Thoracic aorta (tissue), 2 donors: ENCODE data around the gene SMIM34. TPM values are rescaled to one million over a fixed set of nuclear protein-coding genes. Genes with fewer than 3 reads are reported as not detected.
"Not testable (repeated sequence)": the region's sequence is repeated elsewhere in the genome, so short reads cannot be mapped to it uniquely, and the experiment has no call there.

Source experiments
- ATAC-seq: fragments of 150-250 bp; one replicate; pipeline ENCODE4 v1.8.0; 2017; ENCODE audit warnings: low read depth; ENCODE audit not compliant: insufficient number of reproducible peaks, low FRiP score
- DNase-seq: peaks from one replicate; pipeline ENCODE4 v3.0.0-alpha.2; 2020; ENCODE audit warnings: low spot score
- H3K27ac ChIP-seq, 2 donors: fragments of 200-600 bp; sonication (generic); 1 replicate in 1 of 2; 2 replicates in 1 of 2; pipeline ENCODE4 v1.5.1; 2016; ENCODE audit warnings: mild to moderate bottlenecking in 2 of 2, moderate library complexity in 2 of 2
- H3K27me3 ChIP-seq: fragments of 200-600 bp; sonication (generic); replicated peaks from 2 replicates; pipeline ENCODE4 v1.6.0; 2016; ENCODE audit warnings: mild to moderate bottlenecking; ENCODE audit not compliant: insufficient read depth
- H3K36me3 ChIP-seq: fragments of 200-600 bp; sonication (generic); one replicate; pipeline ENCODE4 v1.5.1; 2016
- H3K4me1 ChIP-seq, 2 donors: fragments of 200-600 bp; sonication (generic); 1 replicate in 1 of 2; 2 replicates in 1 of 2; pipeline versions ENCODE4 v1.5.1 to v1.6.0; 2016; ENCODE audit warnings: low read depth in 2 of 2, mild to moderate bottlenecking in 1 of 2; ENCODE audit not compliant: control insufficient read depth in 1 of 2
- H3K4me3 ChIP-seq: fragments of 200-600 bp; sonication (generic); 2 replicates; pipeline ENCODE4 v1.5.1; 2016; ENCODE audit warnings: mild to moderate bottlenecking
- H3K9me3 ChIP-seq: fragments of 200-600 bp; sonication (generic); 2 replicates; pipeline ENCODE4 v1.5.1; 2016
- total RNA-seq, 2 donors: library from RNA; depleted of rRNA; stranded (reverse); fragments of >200 nt; gene quantifications; one replicate each; pipeline versions ENCODE4 v1.1.0 to v1.2.3, GENCODE V29; 2016

Gene SMIM34
- total RNA-seq, 2 donors from 2014 or later, result not detected

- H3K4me3 ChIP-seq, H3K9me3 ChIP-seq, H3K27ac ChIP-seq, H3K27me3 ChIP-seq, H3K36me3 ChIP-seq, DNase-seq, H3K4me1 ChIP-seq, ATAC-seq: not testable (repeated sequence)
Measured at GRCh38 chr21:34406676-34407075, 17.1 kb downstream of the SMIM34 start.

- ATAC-seq, DNase-seq, H3K27me3 ChIP-seq: not testable (repeated sequence)
Measured at GRCh38 chr21:34406102-34406501, 17.6 kb downstream of the SMIM34 start.

GRCh38 chr21:34405686-34406085 is 18.1 kb downstream of the SMIM34 start:
- not testable (repeated sequence) for ATAC-seq

More at GRCh38 chr21:34406102-34406501, 17.6 kb downstream of the SMIM34 start:
- not testable (repeated sequence) for H3K9me3 ChIP-seq, H3K4me3 ChIP-seq, H3K36me3 ChIP-seq, H3K4me1 ChIP-seq, H3K27ac ChIP-seq

GRCh38 chr21:34404742-34405141 is 19.0 kb downstream of the SMIM34 start:
- not testable (repeated sequence) for H3K4me3 ChIP-seq, H3K4me1 ChIP-seq, H3K9me3 ChIP-seq, H3K36me3 ChIP-seq, DNase-seq, H3K27ac ChIP-seq, H3K27me3 ChIP-seq, ATAC-seq

More at GRCh38 chr21:34405686-34406085, 18.1 kb downstream of the SMIM34 start:
- H3K9me3 ChIP-seq, H3K4me1 ChIP-seq, H3K27me3 ChIP-seq, H3K4me3 ChIP-seq, DNase-seq, H3K36me3 ChIP-seq, H3K27ac ChIP-seq: not testable (repeated sequence)

- not testable (repeated sequence) for H3K27ac ChIP-seq, H3K4me1 ChIP-seq, H3K36me3 ChIP-seq, DNase-seq, H3K4me3 ChIP-seq, H3K27me3 ChIP-seq, ATAC-seq, H3K9me3 ChIP-seq
Measured at GRCh38 chr21:34400522-34400921, 23.2 kb downstream of the SMIM34 start.

DNA sequence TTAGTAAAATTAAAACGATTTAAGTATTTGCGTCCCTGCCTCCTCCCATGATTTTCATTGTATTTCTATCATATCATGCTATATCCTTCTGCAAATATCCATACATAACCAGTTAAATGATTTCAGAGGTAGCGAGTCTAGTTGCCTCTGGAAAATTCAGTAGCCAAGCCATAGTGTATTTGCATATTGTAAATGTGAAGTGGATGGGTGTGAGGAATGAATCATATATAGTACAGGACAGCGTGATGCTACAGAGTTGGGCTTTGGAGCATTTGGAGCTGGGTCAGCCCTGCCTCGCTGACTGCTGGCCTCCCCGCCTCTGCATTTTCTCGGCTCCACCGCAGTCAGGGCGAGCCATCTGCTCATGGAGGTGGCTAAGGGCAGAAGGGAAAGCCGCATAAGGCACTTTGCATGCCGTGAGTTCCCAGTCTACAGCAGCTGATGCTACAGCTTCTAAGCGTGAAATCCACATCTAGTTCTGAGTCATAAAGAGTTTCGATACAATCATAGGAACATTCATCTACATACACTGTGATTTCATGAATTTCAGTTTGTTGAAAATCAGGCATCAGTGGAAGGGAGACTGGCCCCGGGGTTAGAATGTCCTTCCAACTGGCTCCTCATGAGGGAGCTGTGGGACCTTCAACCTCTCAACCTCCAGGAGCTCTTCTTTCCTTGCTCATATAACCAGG is 39.9 kb downstream of the SMIM34 start:
- not testable (repeated sequence) for H3K27ac ChIP-seq, ATAC-seq, DNase-seq

DNA sequence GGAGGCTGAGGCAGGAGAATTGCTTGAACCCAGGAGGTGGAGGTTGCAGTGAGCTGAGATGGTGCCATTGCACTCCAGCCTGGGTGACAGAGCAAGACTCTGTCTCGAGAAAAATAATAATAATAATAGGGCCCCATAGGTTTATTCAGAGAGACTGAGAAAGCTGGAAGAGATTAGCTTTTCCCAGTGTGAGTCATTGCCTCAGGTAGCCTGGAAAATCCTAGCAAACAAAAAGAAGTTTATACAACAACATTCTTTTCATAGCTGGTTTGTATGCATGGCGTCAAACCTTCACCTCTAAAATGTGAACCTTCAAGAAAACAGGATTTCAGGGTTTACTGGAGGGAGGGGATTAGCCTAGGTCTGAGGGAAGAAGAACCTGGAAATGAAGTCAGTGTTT is 40.6 kb downstream of the SMIM34 start:
- H3K4me1 ChIP-seq, DNase-seq, H3K4me3 ChIP-seq, H3K27me3 ChIP-seq, H3K27ac ChIP-seq, H3K9me3 ChIP-seq, H3K36me3 ChIP-seq, ATAC-seq: not testable (repeated sequence)

More for the DNA sequence above, 39.9 kb downstream of the SMIM34 start:
- not testable (repeated sequence) for H3K36me3 ChIP-seq, H3K27me3 ChIP-seq, H3K9me3 ChIP-seq, H3K4me1 ChIP-seq, H3K4me3 ChIP-seq

GRCh38 chr21:34375619-34375972 is 48.2 kb downstream of the SMIM34 start:
- H3K4me1 ChIP-seq, H3K36me3 ChIP-seq, DNase-seq, H3K4me3 ChIP-seq, H3K27ac ChIP-seq, H3K9me3 ChIP-seq, ATAC-seq, H3K27me3 ChIP-seq: not testable (repeated sequence)

DNA sequence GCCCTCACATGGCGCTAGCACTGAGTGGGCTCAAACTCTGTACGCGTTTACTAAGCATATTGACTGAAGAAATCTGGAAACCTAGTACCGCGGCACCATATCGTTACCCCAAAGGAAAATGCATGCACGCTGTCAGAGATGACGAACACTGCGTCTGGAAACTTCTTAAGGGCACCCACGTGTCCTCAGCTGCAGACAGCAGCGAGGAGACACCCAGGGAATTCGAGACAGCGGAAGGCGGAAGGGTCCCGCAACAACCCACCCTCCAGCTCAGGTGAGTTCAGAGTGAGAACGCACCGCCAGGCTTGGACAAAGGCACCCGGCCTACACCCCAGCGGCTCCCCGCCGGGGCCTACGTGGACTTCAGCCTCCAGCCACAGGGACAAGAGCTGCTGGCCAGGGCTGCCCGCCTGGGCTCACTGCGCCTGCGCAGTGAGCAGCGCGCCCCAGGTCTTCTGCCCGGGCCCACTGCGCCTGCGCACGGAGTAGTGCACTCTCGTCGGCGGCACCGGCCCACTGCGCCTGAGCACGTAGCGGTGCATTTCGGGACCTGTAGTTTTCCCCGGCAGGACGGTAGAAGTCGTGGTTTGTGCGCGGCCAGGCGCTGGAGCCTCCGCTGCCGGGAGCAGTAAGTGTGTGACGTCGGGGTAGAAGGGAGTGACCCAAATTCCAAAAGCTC is 48.7 kb downstream of the SMIM34 start, which contains the start of gene SMIM11:
Gene SMIM11, plus strand, starts transcription at position 568 of the 679 bp plus-strand sequence. CDS start 3,998 bp downstream, outside the sequence.
- H3K27me3 ChIP-seq, H3K4me1 ChIP-seq, H3K9me3 ChIP-seq, H3K36me3 ChIP-seq, DNase-seq, H3K27ac ChIP-seq, H3K4me3 ChIP-seq: not testable (repeated sequence)
- peak; percentile 59 for ATAC-seq

DNA sequence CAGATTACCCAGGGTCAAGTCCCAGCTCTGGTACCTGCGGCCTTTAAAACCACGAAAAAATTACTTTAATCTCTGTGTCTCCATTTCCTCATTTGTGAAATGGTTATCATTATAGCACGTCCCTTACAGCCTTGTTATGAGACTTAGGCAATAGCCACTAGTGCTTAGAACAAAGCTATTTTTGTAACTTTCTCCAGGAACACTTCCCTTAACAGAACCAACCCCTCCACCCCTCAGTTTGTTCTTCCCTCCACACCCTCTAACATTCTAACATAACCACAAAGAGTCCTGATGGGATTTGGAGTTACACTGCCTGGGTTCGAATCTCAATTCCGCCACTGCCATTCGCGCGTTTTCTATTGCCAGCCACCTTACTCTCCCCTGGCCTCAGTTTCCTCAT is 49.3 kb downstream of the SMIM34 start:
- H3K27ac ChIP-seq, H3K4me3 ChIP-seq, ATAC-seq, H3K36me3 ChIP-seq, H3K27me3 ChIP-seq, DNase-seq, H3K4me1 ChIP-seq, H3K9me3 ChIP-seq: not testable (repeated sequence)
